OCI-LY1 (cell line): Measurements from ENCODE around the gene SEMA5A.

Experiments used
- H2AFZ ChIP-seq: fragments of 200-600 bp; sonication (generic), shearing (Covaris generic); 2 replicates; pipeline ENCODE4 v1.6.0; 2014; ENCODE audit warnings: antibody characterized with exemption, mild to moderate bottlenecking, low read length
- H3F3A ChIP-seq: fragments of 200-600 bp; sonication (generic), shearing (Covaris generic); 2 replicates; pipeline ENCODE4 v1.6.0; 2014; ENCODE audit warnings: mild to moderate bottlenecking, antibody characterized with exemption, low read length, moderate library complexity; ENCODE audit not compliant: insufficient read depth
- H3K27ac ChIP-seq: fragments of 200-600 bp; sonication (generic); 2 replicates; pipeline ENCODE4 v1.5.1; 2014; ENCODE audit warnings: low read length, mixed run types, mild to moderate bottlenecking, low read depth; ENCODE audit not compliant: poor library complexity, severe bottlenecking
- H3K27me3 ChIP-seq: fragments of 200-600 bp; sonication (generic); 2 replicates; pipeline ENCODE4 v1.6.0; 2014; ENCODE audit warnings: antibody characterized with exemption, mild to moderate bottlenecking, low read length, moderate library complexity; ENCODE audit not compliant: insufficient read depth
- H3K36me3 ChIP-seq: fragments of 200-600 bp; sonication (generic); 2 replicates; pipeline ENCODE4 v1.6.1; 2014; ENCODE audit warnings: mild to moderate bottlenecking, antibody characterized with exemption, low read length, moderate library complexity, mixed read lengths; ENCODE audit not compliant: insufficient read depth
- H3K4me1 ChIP-seq: fragments of 200-600 bp; sonication (generic); 2 replicates; pipeline ENCODE4 v1.5.1; 2014; ENCODE audit warnings: mild to moderate bottlenecking, low read length, moderate library complexity; ENCODE audit not compliant: insufficient read depth, severe bottlenecking
- H3K4me2 ChIP-seq: fragments of 200-600 bp; sonication (generic), shearing (Covaris generic); 2 replicates; pipeline ENCODE4 v1.6.1; 2014; ENCODE audit warnings: low read length
- H3K4me3 ChIP-seq: fragments of 200-600 bp; sonication (generic); 2 replicates; pipeline ENCODE4 v1.5.1; 2014; ENCODE audit warnings: low read length, low read depth, mild to moderate bottlenecking, mixed read lengths; ENCODE audit not compliant: poor library complexity, severe bottlenecking
- H3K79me2 ChIP-seq: fragments of 200-600 bp; shearing (Covaris generic); 2 replicates; pipeline ENCODE4 v1.6.1; 2016; ENCODE audit warnings: mixed run types, low read length, mixed read lengths; ENCODE audit not compliant: insufficient read depth
- H3K9ac ChIP-seq: fragments of 200-600 bp; sonication (generic), shearing (Covaris generic); 2 replicates; pipeline ENCODE4 v1.6.1; 2014; ENCODE audit warnings: mild to moderate bottlenecking, low read length, mixed read lengths
- H3K9me2 ChIP-seq: fragments of 200-600 bp; sonication (generic), shearing (Covaris generic); 2 replicates; pipeline ENCODE4 v1.6.1; 2014; ENCODE audit warnings: low read depth, mild to moderate bottlenecking, low read length, mixed read lengths
- H3K9me3 ChIP-seq: fragments of 200-600 bp; shearing (Covaris generic); 2 replicates; pipeline ENCODE4 v1.6.1; 2014; ENCODE audit warnings: low read length, mixed read lengths
- H4K20me1 ChIP-seq: fragments of 200-600 bp; sonication (generic), shearing (Covaris generic); 2 replicates; pipeline ENCODE4 v1.6.0; 2016; ENCODE audit warnings: mild to moderate bottlenecking, low read length; ENCODE audit not compliant: insufficient read depth
- CTCF ChIP-seq: fragments of 200-600 bp; sonication (generic), shearing (Covaris generic); IDR thresholded peaks from 2 replicates; pipeline ENCODE4 v1.5.1; 2017; ENCODE audit warnings: mild to moderate bottlenecking, antibody characterized with exemption, low read length, moderate library complexity, mixed read lengths
- EZH2 ChIP-seq: fragments of 200-600 bp; sonication (generic), shearing (Covaris generic); IDR thresholded peaks from 2 replicates; pipeline ENCODE4 v1.8.0; 2017; ENCODE audit warnings: borderline replicate concordance, mixed run types, mild to moderate bottlenecking, antibody characterized with exemption, low read length, moderate library complexity, mixed read lengths

The SEMA5A gene

GRCh38 chr5:9482381-9482780, 63.5 kb downstream of the SEMA5A start:
- TF ChIP-seq EZH2 (no peak), CTCF (no peak)
- Histone ChIP-seq H3K27me3 (no peaks in the 10 kb centered on the region), H4K20me1 (no peaks in the 10 kb centered on the region), H3F3A (no peaks in the 10 kb centered on the region), H3K4me3 (no peak overlapping the region), H2AFZ (no peak overlapping the region), H3K27ac (no peak overlapping the region), H3K9me3 (no peaks in the 10 kb centered on the region), H3K79me2 (no peaks in the 10 kb centered on the region), H3K9me2 (no peaks in the 10 kb centered on the region), H3K36me3 (no peaks in the 10 kb centered on the region), H3K4me1 (no peaks in the 10 kb centered on the region), H3K4me2 (no peak overlapping the region), H3K9ac (no peak overlapping the region)

- H3K27ac ChIP-seq = no peak overlapping the region
- H3K9ac ChIP-seq = no peak overlapping the region
- H3K4me1 ChIP-seq = no peaks in the 10 kb centered on the region
- H3K27me3 ChIP-seq = no peaks in the 10 kb centered on the region
- no peaks in the 10 kb centered on the region for H3F3A ChIP-seq
- H4K20me1 ChIP-seq = no peaks in the 10 kb centered on the region
- H3K4me2 ChIP-seq = no peak overlapping the region
- no peaks in the 10 kb centered on the region for H3K36me3 ChIP-seq
- no peaks in the 10 kb centered on the region for H3K9me2 ChIP-seq
- H3K4me3 ChIP-seq = no peak overlapping the region
- no peaks in the 10 kb centered on the region for H3K9me3 ChIP-seq
- H2AFZ ChIP-seq = no peak overlapping the region
- no peak for TF ChIP-seq CTCF
- no peak for TF ChIP-seq EZH2
- no peaks in the 10 kb centered on the region for H3K79me2 ChIP-seq
Measured at GRCh38 chr5:9480499-9480898, 65.4 kb downstream of the SEMA5A start.

- Histone ChIP-seq H3K27ac (no peak overlapping the region), H2AFZ (no peak overlapping the region), H3K9ac (no peak overlapping the region), H3K36me3 (no peaks in the 10 kb centered on the region), H3K9me2 (no peaks in the 10 kb centered on the region), H3K4me1 (no peaks in the 10 kb centered on the region), H3K79me2 (no peaks in the 10 kb centered on the region), H3K4me3 (no peak overlapping the region), H3K9me3 (no peaks in the 10 kb centered on the region), H4K20me1 (no peaks in the 10 kb centered on the region), H3F3A (no peaks in the 10 kb centered on the region), H3K4me2 (no peak overlapping the region), H3K27me3 (no peaks in the 10 kb centered on the region)
- TF ChIP-seq EZH2 (no peak), CTCF (no peak)
Measured at GRCh38 chr5:9479990-9480389, 65.9 kb downstream of the SEMA5A start.
